GM19468 (cell line): ENCODE measurements around the gene ZNHIT3.

Experiments
- ATAC-seq: cut with Tn5 transposase; IDR thresholded peaks from one replicate; pipeline ENCODE4 v1.9.1; 2021; ENCODE audit warnings: mild to moderate bottlenecking, moderate library complexity, moderate number of reproducible peaks; ENCODE audit not compliant: unreplicated experiment; ENCODE audit errors: extremely low read depth

Gene ZNHIT3

DNA sequence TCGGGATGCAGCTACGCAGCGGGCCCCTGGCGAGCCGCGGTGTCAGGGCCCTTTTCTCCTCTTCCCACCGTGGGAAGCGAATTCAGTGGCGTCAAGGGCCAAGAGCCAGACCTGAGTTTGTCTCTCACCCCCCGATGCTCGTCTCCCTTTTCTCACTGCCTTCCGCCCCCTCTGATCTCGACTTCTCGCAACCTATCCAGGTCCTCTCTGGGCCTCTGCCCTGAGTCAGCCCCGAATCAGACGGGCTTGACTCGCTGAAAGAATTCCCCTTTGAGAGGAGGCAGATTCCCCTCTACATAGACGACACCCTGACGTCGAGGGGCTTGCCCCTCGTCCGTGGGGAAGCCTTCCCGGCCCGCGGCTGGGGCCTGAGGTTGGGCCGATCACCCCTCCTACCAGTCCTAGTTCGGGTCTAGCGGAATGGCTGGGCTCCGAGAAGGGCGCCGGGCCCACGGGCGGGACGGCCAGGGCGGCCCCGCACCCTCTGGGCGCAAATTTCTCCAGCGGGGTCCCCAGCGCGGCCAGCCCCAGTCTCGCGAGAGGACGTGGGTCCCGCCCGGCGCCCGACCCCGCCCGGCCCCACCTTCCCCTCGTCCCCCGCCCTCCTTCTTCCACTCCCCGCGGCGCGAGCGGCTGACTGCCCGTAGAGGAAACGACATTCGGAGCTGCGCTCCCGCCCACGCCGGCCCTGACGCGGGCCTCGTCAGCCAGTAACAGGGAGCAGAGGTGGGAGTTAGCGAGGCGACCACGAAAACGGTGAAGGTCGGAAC lies 58.0 kb downstream of the ZNHIT3 start, which contains the start of gene GGNBP2:
Gene GGNBP2, plus strand, starts transcription at position 613 of the 770 bp plus-strand sequence. CDS start 806 bp downstream, outside the sequence.
- peak; percentile 34 for ATAC-seq

DNA sequence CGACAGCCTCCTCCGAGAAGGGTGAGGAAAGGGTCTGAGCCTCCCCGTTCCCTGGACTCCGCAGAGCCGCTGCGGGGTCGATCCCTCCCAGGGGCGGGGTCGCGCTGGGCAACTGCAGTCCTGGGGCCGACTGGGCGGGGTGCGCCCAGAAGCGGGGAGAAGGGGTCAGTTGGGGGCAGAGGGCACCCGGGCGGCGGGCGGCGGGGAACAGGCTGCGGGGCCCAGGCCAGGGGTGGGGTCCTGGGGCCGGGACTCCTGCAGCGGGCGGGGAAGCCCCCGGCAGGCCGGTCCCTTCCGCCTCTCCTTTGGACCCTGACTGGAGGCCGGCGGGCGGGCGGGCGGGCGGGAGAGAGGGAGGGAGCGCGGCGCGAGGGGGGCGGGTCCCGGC lies 58.6 kb downstream of the ZNHIT3 start:
- ATAC-seq: no peak
